DMS79 (cell line): Measurements from ENCODE around the gene TMEM179.

Source experiments
- DNase-seq: peaks from one replicate; lab custom pipeline; 2025; lab: John Stamatoyannopoulos, UW

Gene TMEM179

DNA sequence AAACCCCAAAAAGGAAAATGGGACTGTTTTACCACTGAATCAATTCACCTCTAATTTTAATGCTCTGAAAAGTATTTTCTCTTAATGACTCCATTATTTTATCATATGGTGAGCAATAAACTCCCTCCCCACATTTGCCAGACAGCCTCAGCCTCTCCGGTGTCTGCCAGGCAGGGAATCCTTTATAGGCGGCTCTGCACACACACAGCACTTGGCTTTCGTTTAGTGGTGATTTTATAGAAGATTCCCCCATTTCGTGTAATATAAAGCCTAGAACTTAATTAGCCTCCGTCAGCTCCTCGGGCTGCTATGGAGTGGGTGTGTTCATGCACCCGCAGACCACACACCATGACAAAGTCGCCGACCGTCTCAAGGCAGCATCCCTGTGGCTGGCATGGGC, 35.1 kb downstream of the TMEM179 start:
- no peak for DNase-seq

DNA sequence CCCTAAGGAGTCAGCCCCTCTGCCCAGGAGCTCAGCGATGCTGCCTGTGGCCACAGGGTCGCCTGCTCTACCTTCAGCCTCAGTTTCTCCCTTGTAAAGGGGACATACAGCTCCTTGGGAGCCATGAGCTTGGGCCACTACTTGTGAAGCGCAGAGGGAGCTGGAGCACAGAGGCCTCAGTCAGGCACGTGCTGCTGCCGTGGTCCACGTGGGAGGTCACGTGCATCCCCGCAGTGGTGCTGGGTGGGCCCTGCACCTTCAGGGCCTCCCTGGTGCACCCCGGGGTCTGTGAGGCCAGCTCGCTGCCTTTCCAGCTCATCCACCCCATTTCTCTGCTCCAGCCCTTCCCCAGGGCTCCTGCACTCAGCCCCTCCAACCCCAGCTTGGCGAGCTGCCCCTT, 36.0 kb downstream of the TMEM179 start:
- no peak for DNase-seq

DNA sequence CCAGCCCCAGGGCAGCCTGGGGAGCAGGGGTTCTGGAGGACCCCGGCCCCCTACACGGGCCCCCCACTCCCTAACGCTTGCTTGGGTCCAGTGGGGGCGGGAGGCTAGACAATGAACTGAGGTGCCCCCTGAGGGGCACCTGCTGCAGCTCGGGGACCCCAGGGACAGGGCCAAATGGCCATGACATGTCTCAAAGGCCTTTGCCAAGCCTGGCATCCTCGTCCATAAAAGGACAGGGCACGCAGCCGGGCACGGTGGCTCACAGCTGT, 36.7 kb downstream of the TMEM179 start:
- DNase-seq = no peak

DNA sequence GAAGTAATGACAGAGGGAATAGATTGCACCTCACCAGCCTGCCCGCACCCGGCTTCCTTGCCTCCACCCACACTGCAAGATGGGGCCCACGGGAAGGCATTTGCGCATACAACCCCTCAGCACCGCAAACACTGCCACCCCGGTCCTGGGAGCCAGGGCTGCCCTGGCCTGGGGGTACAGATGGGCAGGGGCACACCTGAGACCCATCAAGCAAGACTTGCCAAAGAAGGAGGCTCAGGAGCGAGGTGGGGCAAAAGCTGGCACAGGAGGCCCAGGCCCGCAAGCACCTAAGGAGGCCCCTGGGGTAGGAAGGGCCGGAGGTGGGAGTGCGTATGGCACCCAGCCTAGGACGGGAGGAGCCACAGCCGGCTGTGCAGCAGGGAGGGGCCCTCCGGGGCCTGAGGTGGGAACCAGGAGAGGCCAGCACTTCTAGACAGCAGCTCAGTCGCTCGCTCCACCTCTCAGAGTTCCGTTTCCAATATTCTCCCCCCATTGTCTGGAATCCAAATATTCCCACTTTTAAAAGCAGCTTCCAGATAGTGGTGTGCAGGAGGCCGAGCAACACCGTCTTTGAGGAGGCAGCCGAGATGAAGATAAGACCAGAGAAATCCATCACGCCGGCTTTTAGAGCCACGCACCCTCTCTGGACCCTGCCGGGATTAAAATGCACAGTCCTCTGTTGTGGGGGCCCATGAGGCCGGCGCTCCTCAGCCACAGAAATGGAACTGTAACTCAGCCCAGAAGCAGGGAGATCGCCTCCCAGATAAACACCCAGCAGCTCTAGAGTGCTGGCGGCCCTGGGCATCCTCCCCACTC, 37.2 kb downstream of the TMEM179 start:
- DNase-seq = no peak

DNA sequence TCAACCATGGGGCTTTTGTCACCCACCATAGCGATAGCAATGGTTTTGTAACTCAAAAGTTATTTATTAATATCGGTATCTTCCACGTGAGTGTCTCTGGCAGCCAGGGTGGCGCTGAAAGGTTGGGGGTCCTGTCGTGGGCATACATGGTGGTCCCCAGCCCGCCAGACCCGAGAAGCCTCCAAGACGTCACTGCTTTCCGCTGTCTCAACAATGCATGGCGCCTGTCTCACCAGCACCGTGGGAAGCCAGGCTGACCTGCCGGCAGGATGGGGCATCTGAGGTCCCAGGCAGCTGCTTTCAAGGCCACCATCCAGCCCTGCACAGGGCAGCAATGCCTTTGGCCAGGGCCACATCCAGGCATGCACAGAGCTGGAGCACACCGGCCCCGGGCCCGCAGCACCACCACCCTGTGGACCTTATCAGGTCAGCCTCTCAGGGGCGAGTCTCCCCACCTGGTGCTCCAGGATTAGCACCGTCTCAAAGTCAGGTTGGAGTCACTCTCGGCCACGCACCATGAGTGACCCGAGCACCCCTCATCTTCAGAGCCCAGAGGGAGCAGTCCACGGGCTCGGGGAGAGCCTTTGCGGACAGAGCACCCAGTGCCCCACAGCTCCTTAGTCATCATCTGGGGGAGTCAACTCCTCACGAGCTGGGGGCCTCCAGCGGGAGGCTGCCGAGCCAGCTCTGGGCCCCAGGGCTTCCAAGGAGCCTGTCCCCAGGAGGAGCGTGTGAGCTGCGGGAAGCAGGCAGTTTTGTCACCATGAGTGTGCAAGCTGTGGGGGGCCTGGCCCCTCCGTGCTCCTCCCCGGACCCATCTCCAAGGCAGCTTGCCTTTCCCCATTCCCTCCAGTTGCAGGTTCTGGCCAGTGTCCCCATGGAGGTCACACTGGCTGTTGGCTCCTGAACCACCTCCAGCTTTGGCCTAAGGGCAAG, 39.6 kb downstream of the TMEM179 start:
- DNase-seq = no peak

DNA sequence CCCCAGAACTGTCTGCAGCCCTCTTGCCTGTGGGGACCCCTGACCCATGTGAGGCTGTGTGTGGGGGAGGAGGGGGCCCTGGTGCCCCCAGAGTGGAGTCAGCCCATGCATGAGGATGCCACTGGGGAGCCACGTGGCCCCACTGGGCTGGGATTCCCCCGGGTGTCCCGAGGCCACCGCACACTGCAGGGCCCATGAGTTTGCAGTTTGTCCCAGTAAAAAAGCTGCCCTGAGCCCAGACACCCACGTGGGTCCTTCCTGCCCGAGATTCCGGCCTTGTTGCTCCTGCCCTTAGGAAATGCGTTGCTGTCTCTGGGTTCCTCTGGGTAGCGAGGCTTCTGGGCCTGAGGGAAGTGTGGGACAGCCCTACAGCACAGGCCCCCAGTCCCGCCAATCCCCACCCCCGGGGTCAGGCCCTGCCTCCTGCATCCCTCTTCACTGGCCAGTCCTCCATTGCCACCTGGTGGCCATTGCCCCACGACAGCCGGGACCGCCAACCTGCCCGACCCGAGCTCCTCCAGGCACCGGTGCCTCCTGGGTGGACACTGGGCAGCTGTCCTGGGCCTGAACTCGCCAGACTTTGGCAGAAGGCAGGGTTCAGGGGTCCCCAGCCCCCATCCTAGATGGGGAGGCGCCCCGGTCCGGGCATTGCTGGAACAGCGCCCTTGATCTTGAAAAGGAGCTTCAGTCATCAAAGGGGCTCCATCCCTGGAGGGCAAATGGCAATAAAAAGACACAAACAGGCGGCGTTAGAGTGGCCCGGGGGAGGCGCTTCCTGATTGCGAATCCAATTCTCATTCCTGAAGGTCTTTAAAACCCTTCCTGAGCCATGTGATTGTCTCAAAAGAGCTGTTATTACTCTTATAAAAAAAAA, 40.6 kb downstream of the TMEM179 start:
- DNase-seq = peak; percentile 84

DNA sequence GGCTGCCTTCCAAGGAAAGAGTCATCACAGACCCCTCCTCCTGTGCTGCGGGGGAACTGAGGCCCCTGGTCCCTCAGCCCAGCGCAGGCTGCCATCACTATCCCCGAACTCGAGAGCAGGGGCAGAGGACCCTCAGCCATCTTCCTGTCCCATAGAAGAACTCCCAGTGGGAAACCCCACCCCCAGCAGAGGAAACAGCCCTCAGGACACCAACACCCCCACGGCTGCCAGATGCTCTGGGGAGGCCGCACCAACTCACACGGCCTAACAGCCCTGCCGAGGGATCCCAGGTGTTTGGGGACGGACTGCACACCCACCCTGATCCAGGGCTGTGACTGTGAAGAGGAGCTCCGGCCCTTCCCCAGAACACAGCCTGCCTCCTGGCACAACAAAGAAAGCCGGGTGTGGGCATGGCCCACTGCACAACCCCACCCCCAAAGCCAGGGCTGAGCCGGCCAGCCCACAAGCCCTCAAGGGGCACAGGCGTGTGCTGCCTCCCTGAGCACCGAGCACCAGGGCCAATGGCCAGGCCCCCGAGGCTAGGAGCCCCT, 41.3 kb downstream of the TMEM179 start:
- peak; percentile 88 for DNase-seq

DNA sequence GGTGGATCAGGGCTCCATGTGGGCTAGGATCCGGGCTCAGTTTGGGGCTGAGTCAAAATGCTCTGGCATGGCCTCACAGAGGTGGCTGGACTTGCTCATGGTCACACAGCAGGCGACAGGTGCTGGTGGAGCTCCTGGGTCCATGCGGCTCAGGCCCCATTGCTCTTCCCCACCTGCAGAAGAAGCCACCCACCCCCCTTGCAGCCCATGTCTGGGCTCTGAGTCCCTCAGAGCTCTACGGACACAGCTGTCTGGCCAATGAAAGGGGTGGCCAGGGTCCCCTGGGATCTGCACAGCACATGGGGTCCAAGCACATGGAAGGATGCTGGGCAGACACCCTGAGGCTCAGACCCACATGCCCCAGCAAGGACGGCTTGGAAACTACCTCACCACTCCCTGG, 42.0 kb downstream of the TMEM179 start:
- no peak for DNase-seq

DNA sequence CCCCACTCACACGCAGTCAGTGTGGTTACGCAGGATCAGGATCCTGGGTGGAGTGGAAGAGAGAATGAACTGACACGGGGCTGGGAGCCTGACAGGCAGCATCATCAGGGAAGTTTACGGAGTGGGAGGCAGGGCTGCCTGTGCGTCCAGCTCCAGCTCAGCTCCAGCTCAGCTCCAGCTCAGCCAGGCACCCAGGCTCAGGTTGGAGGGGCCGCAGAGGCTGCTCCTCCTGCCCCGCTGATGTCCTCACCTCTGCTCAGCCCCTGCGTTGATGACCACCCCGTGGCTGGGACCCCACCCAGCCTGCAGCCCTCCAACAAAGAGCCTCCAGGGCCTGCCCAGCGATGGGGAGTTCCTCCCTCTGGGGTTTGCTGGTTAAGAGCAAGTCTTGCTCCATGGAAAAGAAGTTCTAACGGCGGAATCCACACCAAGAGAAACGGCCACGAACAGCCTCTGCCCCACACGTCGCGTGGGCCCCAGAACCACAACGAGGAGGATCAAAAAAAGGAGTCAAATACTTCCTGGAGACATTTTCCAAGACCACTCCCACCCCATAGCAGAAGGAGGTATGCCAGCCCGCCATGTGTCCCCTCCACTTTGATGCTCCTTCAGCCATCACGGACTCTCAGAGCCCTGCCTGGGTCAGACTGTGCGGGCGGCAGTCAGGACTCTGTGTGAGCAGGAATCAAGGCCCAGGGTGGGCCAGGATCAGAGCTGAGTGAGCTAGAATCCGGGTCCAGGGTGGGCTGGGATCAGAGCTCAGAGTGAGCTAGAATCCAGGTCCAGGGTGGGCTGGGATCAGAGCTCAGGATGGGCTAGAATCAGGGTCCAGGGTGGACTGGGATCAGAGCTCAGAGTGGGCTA, 42.7 kb downstream of the TMEM179 start:
- no peak for DNase-seq

DNA sequence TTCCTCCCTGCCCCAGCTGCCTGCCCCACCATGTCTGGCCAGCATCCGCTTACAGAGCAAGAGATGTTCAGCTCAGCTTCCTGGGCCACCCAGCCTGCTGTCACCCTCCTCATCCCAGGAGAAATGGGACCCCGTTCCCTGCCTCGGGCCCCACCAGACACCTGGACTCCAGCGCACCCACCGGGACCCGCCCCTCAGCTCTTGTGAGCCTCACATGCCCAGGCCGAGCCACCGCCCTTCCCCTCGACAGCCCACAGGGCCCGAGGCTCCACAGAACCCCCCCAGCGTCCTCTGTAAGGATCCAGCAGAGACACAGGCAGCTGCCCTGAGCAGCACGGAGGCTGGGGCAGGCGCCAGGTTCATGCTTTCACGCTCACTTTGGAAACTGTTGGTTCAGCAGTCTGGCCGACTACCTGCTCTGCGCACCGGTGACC, 43.4 kb downstream of the TMEM179 start:
- peak; percentile 93 for DNase-seq

DNA sequence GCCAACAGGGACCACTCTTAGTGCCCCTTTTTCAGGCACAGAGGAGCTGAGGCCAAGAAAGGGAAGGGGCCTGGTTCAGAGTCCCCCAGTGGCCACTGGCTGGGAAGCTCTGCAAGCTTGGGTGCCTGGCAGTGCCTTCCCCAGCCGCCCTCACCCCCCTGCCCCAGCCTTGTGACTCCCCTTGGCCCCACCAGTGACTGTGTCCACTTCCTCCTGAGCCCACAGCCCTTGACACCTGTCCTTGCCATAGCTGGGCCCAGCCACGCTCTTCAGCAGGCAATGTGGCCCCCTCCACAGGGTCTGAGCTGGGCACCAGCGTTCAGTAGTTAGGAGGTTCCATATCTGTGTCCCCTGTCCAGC, 44.0 kb downstream of the TMEM179 start:
- DNase-seq = no peak

DNA sequence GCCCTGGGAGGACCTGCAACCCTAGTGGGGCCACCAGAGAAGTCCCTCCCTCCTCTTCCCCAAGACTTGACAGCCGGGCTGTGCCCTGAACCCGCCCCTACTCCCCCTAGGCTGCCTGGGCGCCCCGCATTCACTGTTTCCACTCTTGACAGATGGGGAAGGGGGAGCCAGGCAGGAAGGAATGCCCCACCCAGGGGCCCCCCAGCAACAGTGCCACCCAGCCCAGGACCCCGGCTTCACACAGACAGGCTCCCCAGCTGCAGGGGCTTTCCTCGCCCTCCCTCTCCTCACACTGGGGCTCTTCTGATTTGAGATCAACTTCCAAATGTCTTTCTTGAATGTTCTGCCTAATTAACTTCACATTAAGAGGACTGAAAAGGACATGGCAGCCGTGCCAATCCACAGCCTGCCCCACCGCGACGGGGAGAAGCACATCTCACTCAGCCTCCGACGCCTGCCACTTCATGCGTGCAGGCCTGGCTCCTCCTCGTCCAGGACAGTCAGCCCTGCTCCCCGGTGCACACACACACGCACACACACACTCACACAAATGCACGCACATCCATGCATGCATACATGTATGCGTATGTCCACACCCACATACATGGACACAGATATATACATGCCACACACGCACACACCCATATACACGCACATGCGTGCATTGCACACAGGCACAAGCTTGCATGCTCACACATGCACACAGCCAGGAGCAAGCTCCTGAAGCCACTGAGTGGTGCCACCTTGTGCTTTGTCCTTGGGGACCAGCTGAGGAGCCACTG, 44.6 kb downstream of the TMEM179 start:
- DNase-seq = peak; percentile 92

DNA sequence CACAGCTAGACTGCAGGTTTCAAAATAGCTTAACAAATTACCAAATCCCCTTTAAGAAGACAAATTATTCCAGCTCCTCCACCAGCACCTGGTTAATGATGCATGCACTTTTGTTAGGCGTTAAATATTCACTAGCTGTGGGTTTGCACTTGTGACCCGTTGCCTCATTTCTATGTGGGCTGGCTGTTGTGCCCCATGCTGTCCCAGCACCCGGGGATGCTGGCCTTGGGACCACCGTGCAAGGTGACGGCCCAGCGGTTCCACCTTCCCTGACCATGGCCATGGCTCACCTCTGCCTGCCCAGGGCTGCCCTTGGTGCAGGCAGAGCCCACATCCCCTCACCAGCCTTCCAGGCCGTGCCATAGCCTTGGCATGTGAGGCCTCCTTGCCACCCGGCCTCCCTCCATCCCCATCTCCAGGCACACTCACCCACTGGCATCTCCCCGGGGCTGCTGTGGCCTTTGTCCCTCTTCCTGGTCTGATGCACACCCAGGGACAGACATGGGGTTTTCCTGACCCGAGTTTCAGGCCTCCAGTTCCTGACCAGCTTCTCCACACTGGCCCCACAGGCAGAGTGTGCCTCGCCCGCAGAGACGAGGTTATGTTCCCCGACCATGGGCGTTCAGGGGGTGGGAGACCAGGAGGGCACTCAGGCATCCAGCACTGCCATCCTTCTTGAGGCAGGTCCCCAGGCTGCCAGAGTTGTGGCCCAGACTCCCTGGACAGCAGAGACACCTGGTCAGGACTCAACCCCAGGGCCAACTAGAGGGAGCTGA, 45.4 kb downstream of the TMEM179 start:
- no peak for DNase-seq

DNA sequence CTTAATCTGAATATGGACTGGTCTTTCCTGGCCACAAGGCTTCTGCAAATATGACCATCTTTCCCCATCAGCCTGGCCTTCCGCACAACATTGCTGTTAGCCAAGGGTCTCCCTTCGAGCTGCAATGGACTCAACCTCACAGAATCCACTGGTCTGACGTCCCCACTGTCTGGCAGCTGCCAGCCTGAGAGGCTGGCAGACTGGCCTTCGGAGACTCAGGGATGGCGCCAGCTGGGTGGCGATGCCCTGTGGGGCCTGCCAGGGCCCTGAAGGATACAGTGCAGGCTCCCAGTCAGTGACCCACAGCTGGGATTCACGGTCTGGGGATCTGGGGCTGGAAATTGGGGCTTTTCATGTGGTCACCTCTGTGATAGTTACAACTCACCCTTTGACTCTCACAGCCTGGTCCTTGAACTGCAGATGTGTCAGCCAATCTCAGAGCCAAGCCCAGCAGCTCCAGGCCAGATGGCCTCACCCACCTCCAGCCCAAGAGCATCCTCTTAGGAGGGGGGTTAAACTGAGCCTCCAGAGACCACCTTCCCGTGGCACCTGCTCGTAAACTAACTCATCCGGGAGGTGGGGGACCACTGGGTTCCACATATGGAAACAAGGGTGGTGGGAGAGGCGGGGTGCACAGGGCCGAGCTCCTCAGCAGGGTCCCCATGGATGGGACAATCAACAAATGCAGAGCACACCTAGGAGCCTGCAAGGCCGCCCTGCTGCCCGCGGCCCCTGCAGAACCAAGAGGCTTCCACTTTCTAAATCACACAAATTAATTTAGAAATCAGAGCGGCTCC, 46.1 kb downstream of the TMEM179 start:
- DNase-seq = no peak

DNA sequence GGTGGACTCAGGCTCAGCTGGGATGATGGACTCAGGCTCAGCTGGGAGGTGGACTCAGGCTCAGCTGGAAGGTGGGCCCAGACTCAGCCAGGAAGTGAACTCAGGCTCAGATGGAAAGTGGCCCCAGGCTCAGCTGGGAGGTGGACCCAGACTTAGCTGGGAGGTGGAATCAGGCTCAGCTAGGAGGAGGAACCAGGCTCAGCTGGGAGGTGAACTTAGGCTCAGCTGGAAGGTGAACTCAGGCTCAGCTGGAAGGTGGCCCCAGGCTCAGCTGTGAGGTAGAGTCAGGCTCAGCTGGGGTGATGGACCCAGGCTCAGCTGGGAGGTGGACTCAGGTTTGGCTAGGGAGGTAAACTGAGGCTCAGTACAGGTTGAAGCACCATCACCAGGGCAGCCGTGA, 46.8 kb downstream of the TMEM179 start:
- DNase-seq = no peak

DNA sequence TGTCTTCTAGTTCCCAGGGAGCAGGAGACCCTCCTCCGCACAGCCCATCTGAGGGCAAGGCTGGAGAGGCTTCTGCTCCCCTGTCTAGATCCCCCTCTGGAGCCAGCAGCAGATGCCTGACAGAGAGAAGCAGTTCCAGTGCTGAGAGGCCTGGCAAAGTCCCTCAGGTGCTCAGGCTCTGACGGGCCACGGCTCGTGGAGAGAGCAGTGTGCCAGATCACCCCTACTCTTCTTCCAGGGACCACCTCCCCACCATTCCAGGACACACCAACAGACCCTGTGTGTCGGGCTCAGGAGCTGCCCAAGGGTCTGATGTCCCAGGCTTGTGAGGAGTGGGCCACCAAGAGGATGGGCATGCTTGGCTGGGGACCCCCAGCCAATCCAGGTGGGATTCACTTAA, 47.5 kb downstream of the TMEM179 start:
- DNase-seq = no peak

DNA sequence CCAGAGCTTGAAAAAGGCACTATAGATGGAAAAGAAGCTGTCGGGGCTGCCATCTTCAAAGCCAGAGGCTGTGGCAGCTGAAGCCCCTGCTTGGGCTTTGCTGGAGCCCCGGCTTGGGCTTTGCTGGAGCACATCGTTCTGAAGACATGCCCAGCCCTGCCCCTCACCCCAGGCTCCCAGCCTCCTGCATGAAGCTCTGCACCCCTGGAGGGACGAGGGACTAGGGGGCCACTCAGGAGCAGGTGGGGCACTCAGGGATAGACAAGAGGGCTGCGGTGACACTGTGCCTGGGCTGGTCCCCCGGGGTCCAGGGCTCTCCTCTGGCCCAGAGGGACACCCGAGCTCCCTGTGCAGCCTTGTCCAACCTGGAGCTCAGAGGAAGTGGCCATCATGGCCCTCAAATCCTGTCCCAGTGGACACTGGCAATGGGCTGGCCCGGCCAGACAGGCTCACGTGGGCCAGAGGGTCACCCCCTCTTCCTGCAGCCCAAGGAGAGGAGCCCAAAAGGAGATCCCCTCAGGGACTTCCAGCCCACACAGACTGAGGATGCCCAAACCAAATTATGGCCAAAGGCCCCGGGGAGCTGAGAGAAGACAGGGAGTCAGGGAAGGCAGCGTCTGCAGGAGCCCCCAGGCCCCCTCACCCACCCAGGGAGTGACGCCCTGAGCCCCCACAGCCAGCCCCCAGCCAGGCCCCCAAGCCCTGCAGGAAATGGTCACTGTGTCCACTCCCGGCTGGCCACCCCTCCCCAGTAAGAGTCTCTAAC, 48.1 kb downstream of the TMEM179 start:
- DNase-seq = no peak
